Dedifferentiated amniotic fluid mesenchymal stem cell (primary cell): ENCODE data around the gene BOLA3.
A peak's percentile ranks its signal among the peaks of the same experiment; 100 is the strongest.
"Not testable (repeated sequence)": the region's sequence is repeated elsewhere in the genome, so short reads cannot be mapped to it uniquely, and the experiment has no call there.

Source experiments
- DNase-seq: peaks from one replicate; pipeline ENCODE4 v3.0.0-alpha.2; 2016; ENCODE audit errors: extremely low spot score

The BOLA3 gene, protein sequence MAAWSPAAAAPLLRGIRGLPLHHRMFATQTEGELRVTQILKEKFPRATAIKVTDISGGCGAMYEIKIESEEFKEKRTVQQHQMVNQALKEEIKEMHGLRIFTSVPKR

DNA sequence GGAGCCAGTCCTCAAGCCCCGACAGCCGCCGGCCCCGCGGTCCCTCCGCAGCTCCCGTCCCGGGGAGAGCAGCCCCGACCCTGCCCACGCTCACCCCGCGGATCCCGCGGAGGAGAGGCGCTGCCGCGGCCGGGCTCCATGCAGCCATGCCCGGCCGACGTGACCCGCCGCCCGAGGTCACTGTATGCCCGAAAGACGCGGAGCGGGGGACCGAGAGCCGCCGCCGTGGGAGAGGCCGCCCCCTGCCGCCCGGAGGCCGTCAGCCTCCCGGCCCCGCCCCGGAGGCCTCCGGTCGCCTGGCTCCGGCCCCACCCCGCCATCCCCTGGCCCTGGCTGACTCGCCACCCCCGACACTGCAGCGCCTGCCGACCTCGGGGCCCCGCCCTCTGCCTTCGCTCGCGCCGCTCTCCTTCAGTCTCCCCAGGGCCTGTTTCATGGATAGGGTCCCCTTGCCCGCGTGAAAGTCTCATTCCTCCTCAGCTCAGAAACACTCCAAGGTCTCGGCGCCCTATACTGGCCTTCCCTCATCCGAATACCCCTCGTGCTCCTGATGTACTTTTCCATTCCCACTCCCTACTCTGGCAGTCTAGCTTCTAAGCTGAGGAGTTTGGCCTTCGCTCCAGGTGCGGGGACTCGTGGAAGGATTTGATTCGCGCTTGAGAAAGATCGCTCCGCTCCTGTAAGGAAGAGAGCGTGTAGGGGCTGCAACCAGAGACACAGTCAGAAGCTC is at the start of gene BOLA3:
Gene BOLA3, minus strand, starts transcription at position 186 of the 730 bp plus-strand sequence. Its CDS starts 38 bp downstream, at position 148.
- peak; percentile 52 for DNase-seq

DNA sequence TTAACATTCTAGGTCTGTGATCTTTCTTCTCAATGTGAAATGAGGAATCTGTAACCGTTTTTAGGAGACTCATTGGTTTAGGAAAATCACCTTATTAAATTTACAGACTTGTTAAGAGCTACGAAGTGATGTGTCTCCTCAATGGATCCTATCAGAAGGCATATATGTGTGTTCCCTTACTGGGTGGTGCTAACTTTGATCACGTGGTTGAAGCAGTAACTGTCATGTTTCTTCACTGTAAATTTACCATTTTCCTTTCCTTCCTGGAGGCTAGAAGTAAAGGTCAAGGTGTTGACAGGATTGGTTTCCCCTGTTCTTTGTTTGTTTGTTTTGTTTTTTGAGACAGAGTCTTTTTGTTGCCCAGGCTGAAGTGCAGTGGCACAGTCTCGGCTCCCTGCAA is 49.3 kb upstream of the BOLA3 start:
- DNase-seq = no peak

- DNase-seq = no peak
Observed at GRCh38 chr2:74194799-74195198, 47.1 kb upstream of the BOLA3 start.

GRCh38 chr2:74191596-74192380 is 44.1 kb upstream of the BOLA3 start:
- DNase-seq = no peak

- DNase-seq = no peak
Observed at GRCh38 chr2:74188696-74189095, 41.0 kb upstream of the BOLA3 start.

GRCh38 chr2:74188018-74188601 is 40.4 kb upstream of the BOLA3 start:
- DNase-seq = no peak

GRCh38 chr2:74186706-74187105 is 39.0 kb upstream of the BOLA3 start:
- DNase-seq = not testable (repeated sequence)

DNA sequence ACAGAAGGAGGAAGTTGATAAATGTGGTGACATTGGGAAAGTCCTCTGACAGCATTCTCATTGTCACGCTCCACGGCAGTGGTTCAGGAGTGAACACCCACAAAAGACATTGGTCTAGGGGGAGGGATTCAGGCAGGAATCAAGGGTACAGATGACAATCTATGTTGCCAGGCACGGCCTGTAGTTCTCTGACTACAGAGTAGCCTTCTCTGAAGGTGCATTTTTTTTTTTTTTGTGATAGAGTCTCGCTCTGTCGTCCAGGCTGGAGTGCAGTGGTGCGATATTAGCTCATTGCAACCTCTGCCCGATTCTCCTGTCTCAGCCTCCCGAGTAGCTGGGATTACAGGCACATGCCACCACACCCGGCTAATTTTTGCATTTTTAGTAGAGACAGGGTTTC is 38.3 kb upstream of the BOLA3 start:
- DNase-seq = no peak

DNA sequence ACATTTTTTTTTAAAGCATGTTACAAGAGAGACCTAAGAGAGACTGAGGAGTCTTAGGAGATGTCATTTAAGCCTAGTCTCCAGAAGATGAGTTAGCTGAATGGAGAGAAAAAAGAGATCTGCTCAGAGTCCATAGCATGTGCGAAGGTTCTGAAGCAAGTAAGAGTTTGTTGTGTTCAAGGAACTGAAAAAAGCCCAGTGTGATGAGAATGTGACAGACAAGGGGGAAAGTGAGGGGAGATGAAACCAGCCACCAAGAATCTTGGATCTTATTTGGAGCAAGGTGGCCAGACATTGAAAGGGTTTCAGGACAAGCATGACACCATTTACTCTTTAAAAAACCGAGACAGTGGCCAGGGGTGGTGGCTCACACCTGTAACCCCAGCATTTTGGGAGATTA is 36.2 kb upstream of the BOLA3 start:
- no peak for DNase-seq

GRCh38 chr2:74181739-74182138 is 34.0 kb upstream of the BOLA3 start:
- DNase-seq = no peak

DNA sequence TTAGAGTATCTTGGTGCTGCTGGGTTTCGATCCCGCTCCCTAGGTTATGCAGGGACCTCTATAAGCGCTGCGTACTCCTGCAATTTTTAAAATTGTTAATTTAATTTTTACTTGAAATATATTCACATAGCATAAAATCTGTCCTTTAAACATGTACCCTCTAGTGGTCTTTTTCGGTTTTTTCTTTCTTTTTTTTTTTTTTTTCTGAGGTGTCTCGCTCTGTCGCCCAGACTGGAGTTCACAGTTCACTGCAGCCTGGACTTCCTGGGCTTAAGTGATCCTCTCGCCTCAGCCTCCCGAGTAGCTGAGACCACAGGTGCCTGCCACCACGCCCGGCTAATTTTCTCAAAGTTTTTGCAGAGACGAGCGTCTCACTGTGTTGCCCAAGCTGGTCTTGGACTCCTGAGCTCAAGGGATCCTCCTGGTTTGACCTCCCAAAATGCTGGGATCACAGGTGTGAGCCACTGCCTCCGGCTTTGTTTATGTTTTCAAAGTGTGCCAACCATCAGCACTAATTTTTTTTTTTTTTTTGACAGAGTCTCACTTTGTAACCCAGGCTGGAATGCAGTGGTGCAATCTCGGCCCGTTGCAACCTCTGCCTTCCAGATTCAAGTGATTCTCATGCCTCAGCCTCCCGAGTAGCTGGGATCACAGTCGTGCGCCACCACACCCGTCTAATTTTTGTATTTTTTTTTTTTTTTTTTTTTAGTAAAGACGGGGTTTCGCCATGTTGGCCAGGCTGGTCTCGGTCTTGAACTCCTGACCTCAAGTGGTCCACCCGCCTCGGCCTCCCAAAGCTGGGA is 31.6 kb upstream of the BOLA3 start:
- DNase-seq = no peak

- DNase-seq = peak; percentile 99
Observed at GRCh38 chr2:74178211-74179062, 30.7 kb upstream of the BOLA3 start, which contains the start of gene MOB1A. TSS of gene MOB1A (minus strand) at chr2:74178879. CDS start at chr2:74178674, 205 bp downstream.

DNA sequence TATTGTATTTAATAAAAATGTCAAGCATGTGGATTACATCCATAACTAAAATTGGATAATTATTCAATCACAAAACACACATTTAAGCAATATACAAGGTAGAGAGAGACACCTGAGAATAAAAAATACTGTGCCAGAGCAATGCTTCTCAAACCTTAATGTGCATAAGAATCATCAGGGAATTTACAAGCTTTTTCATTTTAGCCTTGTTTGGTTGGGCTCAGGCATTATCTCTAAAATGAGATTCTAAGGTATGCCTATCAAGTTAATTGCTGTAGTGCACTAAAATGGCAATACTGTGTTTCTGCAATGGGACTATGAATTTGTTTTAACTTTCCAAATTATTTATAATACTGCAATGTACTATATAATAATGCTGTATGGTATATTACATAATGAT is 30.0 kb upstream of the BOLA3 start:
- no peak for DNase-seq

GRCh38 chr2:74174909-74175308 is 27.2 kb upstream of the BOLA3 start:
- DNase-seq = no peak

- no peak for DNase-seq
Observed at GRCh38 chr2:74168739-74169138, 21.0 kb upstream of the BOLA3 start.

- DNase-seq = no peak
Observed at GRCh38 chr2:74164761-74165160, 17.0 kb upstream of the BOLA3 start.

- no peak for DNase-seq
Observed at GRCh38 chr2:74162951-74163350, 15.2 kb upstream of the BOLA3 start.

GRCh38 chr2:74155830-74156229 is 8.1 kb upstream of the BOLA3 start:
- DNase-seq = no peak

- no peak for DNase-seq
Observed at GRCh38 chr2:74152954-74153353, 5.2 kb upstream of the BOLA3 start.

GRCh38 chr2:74149570-74150319 is 2.0 kb upstream of the BOLA3 start:
- no peak for DNase-seq
